ENCODE results near the gene SMARCA2. TPM values are rescaled to one million over a fixed set of nuclear protein-coding genes. Genes with fewer than 3 reads are reported as not detected.

SMARCA2 gene
- total RNA-seq, 1 donor: 84.0 TPM

DNA sequence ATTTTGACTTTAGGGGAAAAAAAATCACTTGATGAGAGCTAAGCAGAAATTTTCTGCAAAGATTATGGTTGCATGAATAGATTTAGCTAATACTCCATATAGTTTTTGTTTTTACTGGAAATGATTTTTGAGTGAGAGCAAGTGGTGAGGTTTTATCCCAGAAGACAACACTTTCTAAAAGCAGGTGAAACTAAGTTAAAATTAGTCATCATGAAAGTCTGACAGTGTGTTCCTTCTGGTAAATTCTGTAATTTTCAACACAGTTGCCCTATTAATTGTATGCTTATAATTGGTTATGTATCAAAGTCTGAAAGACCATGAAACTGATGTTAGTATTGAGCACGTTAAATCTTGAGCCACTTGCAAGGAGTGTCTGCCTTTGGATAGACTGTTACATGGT lies 91.5 kb downstream of the SMARCA2 start:
- DNase-seq (ENCODE audit: low read depth): no peak
- no peak overlapping the region for H3K4me3 ChIP-seq (ENCODE audit: low read depth, low read length)
- TF ChIP-seq, protein P1, sequence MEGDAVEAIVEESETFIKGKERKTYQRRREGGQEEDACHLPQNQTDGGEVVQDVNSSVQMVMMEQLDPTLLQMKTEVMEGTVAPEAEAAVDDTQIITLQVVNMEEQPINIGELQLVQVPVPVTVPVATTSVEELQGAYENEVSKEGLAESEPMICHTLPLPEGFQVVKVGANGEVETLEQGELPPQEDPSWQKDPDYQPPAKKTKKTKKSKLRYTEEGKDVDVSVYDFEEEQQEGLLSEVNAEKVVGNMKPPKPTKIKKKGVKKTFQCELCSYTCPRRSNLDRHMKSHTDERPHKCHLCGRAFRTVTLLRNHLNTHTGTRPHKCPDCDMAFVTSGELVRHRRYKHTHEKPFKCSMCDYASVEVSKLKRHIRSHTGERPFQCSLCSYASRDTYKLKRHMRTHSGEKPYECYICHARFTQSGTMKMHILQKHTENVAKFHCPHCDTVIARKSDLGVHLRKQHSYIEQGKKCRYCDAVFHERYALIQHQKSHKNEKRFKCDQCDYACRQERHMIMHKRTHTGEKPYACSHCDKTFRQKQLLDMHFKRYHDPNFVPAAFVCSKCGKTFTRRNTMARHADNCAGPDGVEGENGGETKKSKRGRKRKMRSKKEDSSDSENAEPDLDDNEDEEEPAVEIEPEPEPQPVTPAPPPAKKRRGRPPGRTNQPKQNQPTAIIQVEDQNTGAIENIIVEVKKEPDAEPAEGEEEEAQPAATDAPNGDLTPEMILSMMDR (IDR thresholded peaks at IDR 0.05; ENCODE audit: insufficient read depth, low read length): no peak

DNA sequence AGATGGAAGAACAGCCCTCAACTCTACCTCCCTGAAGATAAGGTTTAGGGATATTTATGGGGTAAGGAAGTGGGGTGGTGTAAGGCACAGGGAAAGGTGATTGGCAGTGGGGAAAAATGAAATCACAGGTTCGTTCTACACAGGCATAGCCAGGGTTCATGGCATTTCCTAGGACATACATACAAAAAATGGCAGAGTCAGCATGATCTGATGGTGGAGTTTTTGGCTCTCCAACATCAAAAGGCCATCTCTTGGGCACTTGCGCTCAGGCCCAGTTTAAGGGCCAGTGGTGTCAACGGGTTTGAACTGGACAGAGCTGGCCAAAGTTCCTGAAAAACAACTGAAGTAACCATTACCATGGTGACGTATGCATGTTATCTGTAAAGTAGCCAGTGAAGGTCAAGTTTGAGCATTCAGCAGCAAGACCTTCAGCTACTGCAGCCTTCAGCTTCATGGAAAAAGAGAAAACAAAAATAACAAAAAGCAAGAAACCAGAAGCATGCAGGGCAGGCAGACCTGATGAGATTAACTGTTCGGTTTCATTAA lies 92.8 kb downstream of the SMARCA2 start:
- no peak overlapping the region for H3K4me3 ChIP-seq (ENCODE audit: low read depth, low read length)
- TF ChIP-seq, protein P1 (IDR thresholded peaks at IDR 0.05; ENCODE audit: insufficient read depth, low read length): no peak
- no peak for DNase-seq (ENCODE audit: low read depth)

GRCh38 chr9:2109069-2109650 lies 94.0 kb downstream of the SMARCA2 start:
- no peak overlapping the region for H3K4me3 ChIP-seq (ENCODE audit: low read depth, low read length)
- TF ChIP-seq, protein P1 (IDR thresholded peaks at IDR 0.05; ENCODE audit: insufficient read depth, low read length): no peak
- peak; percentile 40 for DNase-seq (ENCODE audit: low read depth)

GRCh38 chr9:2110036-2110435 lies 94.9 kb downstream of the SMARCA2 start:
- H3K4me3 ChIP-seq (ENCODE audit: low read depth, low read length): no peak overlapping the region
- no peak for DNase-seq (ENCODE audit: low read depth)
- TF ChIP-seq, protein P1 (IDR thresholded peaks at IDR 0.05; ENCODE audit: insufficient read depth, low read length): no peak

DNA sequence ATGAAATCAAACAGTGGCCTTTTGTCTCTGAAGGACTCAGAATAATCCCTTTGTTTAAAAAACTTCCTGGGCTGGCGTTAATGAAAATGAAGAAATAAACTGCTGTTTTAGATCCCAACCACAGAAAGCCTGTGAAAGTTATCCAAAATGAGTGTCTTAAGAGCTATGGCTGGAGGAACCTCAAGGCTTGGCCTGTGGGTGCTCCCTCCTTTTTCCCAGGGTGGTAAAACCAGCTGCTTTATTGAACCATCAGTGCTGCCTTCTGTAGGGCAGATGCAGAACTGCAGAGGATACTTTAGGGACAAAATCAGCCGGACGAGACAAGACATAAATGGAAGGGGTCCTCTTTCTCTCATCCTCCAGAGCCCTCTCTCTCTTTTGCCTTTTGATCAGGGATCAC lies 100.9 kb downstream of the SMARCA2 start:
- no peak overlapping the region for H3K4me3 ChIP-seq (ENCODE audit: low read depth, low read length)
- TF ChIP-seq, protein P1 (IDR thresholded peaks at IDR 0.05; ENCODE audit: insufficient read depth, low read length): peak; percentile 56
- no peak for DNase-seq (ENCODE audit: low read depth)

- H3K4me3 ChIP-seq (ENCODE audit: low read depth, low read length): no peak overlapping the region
- TF ChIP-seq, protein P1 (IDR thresholded peaks at IDR 0.05; ENCODE audit: insufficient read depth, low read length): no peak
- no peak for DNase-seq (ENCODE audit: low read depth)
Measured at GRCh38 chr9:2117527-2117926, 102.4 kb downstream of the SMARCA2 start.

GRCh38 chr9:2119566-2119965 lies 104.4 kb downstream of the SMARCA2 start:
- no peak overlapping the region for H3K4me3 ChIP-seq (ENCODE audit: low read depth, low read length)
- TF ChIP-seq, protein P1 (IDR thresholded peaks at IDR 0.05; ENCODE audit: insufficient read depth, low read length): no peak
- peak; percentile 60 for DNase-seq (ENCODE audit: low read depth)
